Measurements from ENCODE around the gene TNFRSF14. TPM values are rescaled to one million over a fixed set of nuclear protein-coding genes. Genes with fewer than 3 reads are reported as not detected.
A peak's percentile ranks its signal among the peaks of the same experiment; 100 is the strongest.

Gene TNFRSF14
- total and polyA plus RNA-seq, 2 of the 13 experiments (the other 11 are each of a cell fraction or from before 2014, with no cell fraction given): 11.9 to 49.9 TPM

DNA sequence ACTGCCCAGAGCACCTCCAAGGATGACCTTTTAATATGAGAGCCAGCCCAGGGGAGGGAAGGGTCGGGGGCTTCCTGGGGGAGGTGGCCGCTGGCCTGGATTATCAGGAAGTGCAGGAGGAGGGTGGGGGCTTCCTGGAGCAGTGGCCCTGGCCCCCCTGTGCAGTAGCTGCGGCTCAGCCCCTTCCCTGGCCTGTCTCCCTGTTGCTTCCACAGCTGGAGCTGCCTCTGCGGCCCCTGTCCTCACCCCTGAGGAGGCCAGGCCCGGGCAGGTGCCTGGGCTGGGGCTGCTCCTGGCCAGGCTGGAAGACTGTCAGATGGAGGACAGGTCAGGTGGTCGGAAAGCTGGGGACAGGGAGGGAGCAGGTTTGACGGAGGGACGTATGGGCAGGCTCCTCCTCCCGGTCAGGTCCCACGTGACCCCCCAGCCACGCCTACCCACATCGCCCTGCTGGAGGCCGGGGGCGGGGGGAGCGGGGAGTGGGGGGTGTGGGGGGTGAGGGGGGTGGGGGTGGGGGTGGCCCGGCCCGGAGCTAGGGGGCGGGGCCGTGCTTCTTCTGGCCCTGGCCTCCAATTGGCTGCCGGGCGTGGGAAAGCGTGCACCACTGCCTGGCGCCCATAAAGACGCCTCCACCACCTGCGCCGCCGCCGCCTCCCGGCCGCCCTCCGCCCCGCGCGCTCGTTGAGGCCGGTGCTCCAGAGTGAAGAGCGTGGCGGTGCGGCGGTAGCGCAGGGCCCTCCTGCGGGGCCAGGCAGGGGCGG, 10.2 kb upstream of the TNFRSF14 start (continued):
- TF ChIP-seq, protein P1, sequence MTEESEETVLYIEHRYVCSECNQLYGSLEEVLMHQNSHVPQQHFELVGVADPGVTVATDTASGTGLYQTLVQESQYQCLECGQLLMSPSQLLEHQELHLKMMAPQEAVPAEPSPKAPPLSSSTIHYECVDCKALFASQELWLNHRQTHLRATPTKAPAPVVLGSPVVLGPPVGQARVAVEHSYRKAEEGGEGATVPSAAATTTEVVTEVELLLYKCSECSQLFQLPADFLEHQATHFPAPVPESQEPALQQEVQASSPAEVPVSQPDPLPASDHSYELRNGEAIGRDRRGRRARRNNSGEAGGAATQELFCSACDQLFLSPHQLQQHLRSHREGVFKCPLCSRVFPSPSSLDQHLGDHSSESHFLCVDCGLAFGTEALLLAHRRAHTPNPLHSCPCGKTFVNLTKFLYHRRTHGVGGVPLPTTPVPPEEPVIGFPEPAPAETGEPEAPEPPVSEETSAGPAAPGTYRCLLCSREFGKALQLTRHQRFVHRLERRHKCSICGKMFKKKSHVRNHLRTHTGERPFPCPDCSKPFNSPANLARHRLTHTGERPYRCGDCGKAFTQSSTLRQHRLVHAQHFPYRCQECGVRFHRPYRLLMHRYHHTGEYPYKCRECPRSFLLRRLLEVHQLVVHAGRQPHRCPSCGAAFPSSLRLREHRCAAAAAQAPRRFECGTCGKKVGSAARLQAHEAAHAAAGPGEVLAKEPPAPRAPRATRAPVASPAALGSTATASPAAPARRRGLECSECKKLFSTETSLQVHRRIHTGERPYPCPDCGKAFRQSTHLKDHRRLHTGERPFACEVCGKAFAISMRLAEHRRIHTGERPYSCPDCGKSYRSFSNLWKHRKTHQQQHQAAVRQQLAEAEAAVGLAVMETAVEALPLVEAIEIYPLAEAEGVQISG (CRISPR knock-in tag; IDR thresholded peaks at IDR 0.05): peak; percentile 48
- TF ChIP-seq ZNF703 (CRISPR knock-in tag; IDR thresholded peaks at IDR 0.05; ENCODE audit: borderline replicate concordance): no peak
- peak; percentile 61; the same call in 1 of the 2 replicates for TF ChIP-seq GATA4 (IDR thresholded peaks at IDR 0.05; ENCODE audit: borderline replicate concordance, low read depth)
- TF ChIP-seq ZNF138 (CRISPR knock-in tag; IDR thresholded peaks at IDR 0.05; ENCODE audit: low read depth): no peak
- TF ChIP-seq, protein P2, sequence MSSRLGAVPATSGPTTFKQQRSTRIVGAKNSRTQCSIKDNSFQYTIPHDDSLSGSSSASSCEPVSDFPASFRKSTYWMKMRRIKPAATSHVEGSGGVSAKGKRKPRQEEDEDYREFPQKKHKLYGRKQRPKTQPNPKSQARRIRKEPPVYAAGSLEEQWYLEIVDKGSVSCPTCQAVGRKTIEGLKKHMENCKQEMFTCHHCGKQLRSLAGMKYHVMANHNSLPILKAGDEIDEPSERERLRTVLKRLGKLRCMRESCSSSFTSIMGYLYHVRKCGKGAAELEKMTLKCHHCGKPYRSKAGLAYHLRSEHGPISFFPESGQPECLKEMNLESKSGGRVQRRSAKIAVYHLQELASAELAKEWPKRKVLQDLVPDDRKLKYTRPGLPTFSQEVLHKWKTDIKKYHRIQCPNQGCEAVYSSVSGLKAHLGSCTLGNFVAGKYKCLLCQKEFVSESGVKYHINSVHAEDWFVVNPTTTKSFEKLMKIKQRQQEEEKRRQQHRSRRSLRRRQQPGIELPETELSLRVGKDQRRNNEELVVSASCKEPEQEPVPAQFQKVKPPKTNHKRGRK (CRISPR knock-in tag; IDR thresholded peaks at IDR 0.05): no peak
- no peak; the same call in 1 of the 2 replicates for TF ChIP-seq ERF (CRISPR knock-in tag; IDR thresholded peaks at IDR 0.05)
- no peak for TF ChIP-seq DNMT3B (CRISPR knock-in tag; conservative IDR thresholded peaks at IDR 0.05)
- no peak for TF ChIP-seq IKZF1 (IDR thresholded peaks at IDR 0.05)
- TF ChIP-seq ZNF205 (CRISPR knock-in tag; IDR thresholded peaks at IDR 0.05): peak; percentile 40; the same call in 1 of the 2 replicates
- TF ChIP-seq KDM3A (CRISPR knock-in tag; IDR thresholded peaks at IDR 0.05; ENCODE audit: low read depth): no peak
- TF ChIP-seq ZNF33A (CRISPR knock-in tag; IDR thresholded peaks at IDR 0.05; ENCODE audit: borderline replicate concordance): no peak
- TF ChIP-seq, protein P3, sequence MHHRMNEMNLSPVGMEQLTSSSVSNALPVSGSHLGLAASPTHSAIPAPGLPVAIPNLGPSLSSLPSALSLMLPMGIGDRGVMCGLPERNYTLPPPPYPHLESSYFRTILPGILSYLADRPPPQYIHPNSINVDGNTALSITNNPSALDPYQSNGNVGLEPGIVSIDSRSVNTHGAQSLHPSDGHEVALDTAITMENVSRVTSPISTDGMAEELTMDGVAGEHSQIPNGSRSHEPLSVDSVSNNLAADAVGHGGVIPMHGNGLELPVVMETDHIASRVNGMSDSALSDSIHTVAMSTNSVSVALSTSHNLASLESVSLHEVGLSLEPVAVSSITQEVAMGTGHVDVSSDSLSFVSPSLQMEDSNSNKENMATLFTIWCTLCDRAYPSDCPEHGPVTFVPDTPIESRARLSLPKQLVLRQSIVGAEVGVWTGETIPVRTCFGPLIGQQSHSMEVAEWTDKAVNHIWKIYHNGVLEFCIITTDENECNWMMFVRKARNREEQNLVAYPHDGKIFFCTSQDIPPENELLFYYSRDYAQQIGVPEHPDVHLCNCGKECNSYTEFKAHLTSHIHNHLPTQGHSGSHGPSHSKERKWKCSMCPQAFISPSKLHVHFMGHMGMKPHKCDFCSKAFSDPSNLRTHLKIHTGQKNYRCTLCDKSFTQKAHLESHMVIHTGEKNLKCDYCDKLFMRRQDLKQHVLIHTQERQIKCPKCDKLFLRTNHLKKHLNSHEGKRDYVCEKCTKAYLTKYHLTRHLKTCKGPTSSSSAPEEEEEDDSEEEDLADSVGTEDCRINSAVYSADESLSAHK (CRISPR knock-in tag; IDR thresholded peaks at IDR 0.05; ENCODE audit: borderline replicate concordance): no peak
- no peak for TF ChIP-seq MAFF (IDR thresholded peaks at IDR 0.05; ENCODE audit: low read depth, low read length)
- no peak for TF ChIP-seq ZNF782 (CRISPR knock-in tag; IDR thresholded peaks at IDR 0.05; ENCODE audit: borderline replicate concordance)
- TF ChIP-seq YEATS2 (CRISPR knock-in tag; IDR thresholded peaks at IDR 0.05; ENCODE audit: borderline replicate concordance): no peak
- TF ChIP-seq MBNL3 (CRISPR knock-in tag; conservative IDR thresholded peaks at IDR 0.05): no peak
- TF ChIP-seq, protein P4, sequence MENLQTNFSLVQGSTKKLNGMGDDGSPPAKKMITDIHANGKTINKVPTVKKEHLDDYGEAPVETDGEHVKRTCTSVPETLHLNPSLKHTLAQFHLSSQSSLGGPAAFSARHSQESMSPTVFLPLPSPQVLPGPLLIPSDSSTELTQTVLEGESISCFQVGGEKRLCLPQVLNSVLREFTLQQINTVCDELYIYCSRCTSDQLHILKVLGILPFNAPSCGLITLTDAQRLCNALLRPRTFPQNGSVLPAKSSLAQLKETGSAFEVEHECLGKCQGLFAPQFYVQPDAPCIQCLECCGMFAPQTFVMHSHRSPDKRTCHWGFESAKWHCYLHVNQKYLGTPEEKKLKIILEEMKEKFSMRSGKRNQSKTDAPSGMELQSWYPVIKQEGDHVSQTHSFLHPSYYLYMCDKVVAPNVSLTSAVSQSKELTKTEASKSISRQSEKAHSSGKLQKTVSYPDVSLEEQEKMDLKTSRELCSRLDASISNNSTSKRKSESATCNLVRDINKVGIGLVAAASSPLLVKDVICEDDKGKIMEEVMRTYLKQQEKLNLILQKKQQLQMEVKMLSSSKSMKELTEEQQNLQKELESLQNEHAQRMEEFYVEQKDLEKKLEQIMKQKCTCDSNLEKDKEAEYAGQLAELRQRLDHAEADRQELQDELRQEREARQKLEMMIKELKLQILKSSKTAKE (CRISPR knock-in tag; IDR thresholded peaks at IDR 0.05; ENCODE audit: borderline replicate concordance): no peak; the same call in 1 of the 2 replicates
- TF ChIP-seq ZNF747 (CRISPR knock-in tag; IDR thresholded peaks at IDR 0.05; ENCODE audit: borderline replicate concordance): peak; percentile 85
- no peak for TF ChIP-seq ZNF569 (CRISPR knock-in tag; IDR thresholded peaks at IDR 0.05; ENCODE audit: borderline replicate concordance)
- TF ChIP-seq KLF13 (CRISPR knock-in tag; IDR thresholded peaks at IDR 0.05): no peak

All from HepG2 (cell line).